BLaER1 treated with 17β-estradiol and CSF1 and Interleukin-3, amounts not matched to agents 10 nM and 100 nM (cell line): ENCODE data around the gene STOX1.

ENCODE experiments used
- H3K27ac ChIP-seq, 11 experiments: shearing (Covaris generic); formaldehyde crosslinking; 2 replicates each; pipeline ENCODE4 v1.8.1; 2022
- H3K27me3 ChIP-seq, 11 experiments: shearing (Covaris generic); formaldehyde crosslinking; 2 replicates each; pipeline ENCODE4 v1.8.1; 2022
- H3K36me3 ChIP-seq, 11 experiments: shearing (Covaris generic); formaldehyde crosslinking; 2 replicates each; pipeline ENCODE4 v1.8.1; 2022
- H3K4me1 ChIP-seq, 10 experiments: shearing (Covaris generic); formaldehyde crosslinking; 2 replicates each; pipeline ENCODE4 v1.8.1; 2022
- H3K4me2 ChIP-seq, 11 experiments: shearing (Covaris generic); formaldehyde crosslinking; 2 replicates each; pipeline ENCODE4 v1.8.1; 2022
- H3K4me3 ChIP-seq, 10 experiments: shearing (Covaris generic); formaldehyde crosslinking; 2 replicates each; pipeline ENCODE4 v1.8.1; 2022
- H3K9ac ChIP-seq, 11 experiments: shearing (Covaris generic); formaldehyde crosslinking; 2 replicates each; pipeline ENCODE4 v1.8.1; 2022
- H3K9me3 ChIP-seq, 11 experiments: shearing (Covaris generic); formaldehyde crosslinking; replicated peaks in 1 of 11; 2 replicates each; pipeline ENCODE4 v1.8.1; 2022
- H4K20me1 ChIP-seq, 11 experiments: shearing (Covaris generic); formaldehyde crosslinking; 2 replicates each; pipeline ENCODE4 v1.8.1; 2022
- Cebpa-rat ChIP-seq, 11 experiments: shearing (Covaris generic); IDR thresholded peaks; 2 replicates each; pipeline ENCODE4 v1.8.1; 2022

Gene STOX1

DNA sequence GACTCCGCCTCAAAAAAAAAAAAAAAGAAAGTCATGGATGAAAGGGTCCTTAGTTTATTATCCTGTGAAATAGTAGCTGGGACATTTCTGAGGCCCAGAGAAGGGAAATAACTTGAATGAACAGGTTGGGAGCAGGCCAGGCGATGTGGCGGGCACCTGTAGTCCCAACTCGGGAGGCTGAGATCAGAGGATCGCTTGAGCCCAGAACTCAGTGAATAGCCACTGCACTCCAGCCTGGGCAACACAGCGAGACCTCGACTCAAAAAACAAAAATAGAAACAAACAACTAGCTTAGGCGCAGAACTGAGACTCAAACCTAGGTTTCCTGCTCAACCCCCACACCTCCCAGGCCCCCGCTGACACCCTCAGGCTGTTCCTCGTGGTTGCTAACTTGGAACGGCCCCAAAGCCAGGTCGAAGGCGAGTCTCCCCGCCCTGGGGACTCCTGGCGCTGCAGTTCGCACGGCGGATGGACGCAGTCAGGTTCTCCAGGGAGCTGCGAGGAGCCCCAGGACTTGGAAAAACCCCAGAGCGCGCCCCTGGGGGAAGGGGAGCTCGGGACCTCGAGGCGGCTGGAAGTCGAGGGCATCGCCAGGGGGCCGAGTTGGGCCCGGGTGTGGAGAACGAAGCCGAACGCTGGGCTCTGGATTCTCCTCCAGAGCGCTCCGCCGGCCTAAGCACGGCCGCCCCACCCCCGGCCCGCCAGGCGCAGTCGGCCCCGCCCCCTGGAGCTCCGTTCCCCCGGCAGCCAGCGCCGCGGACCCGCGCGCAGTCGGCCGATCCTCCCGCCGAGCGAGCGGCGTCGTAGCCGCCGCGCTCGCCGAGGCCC, at the start of gene STOX1:
STOX1 (plus strand) TSS at position 768 of the 828 bp plus-strand sequence. CDS start 93 bp downstream, outside the sequence.
- Histone ChIP-seq H3K27me3 (peaks cover 0 to 12% (median 0%) of the 10 kb centered on the region in 11 experiments; a peak in 6 of 22 replicates), H4K20me1 (peaks cover 0 to 10% (median 0%) of the 10 kb centered on the region in 11 experiments; a peak in 2 of 22 replicates), H3K9ac (peak within 1 kb of the TSS; percentile 63 to 83 (median 74)), H3K4me3 (peak within 1 kb of the TSS; percentile 59 to 74 (median 68)), H3K36me3 (no peaks in the 10 kb centered on the region), H3K27ac (peak within 1 kb of the TSS in 8 of 11 experiments; percentile 47 to 70 (median 60); a peak in 15 of 22 replicates), H3K4me2 (peak within 1 kb of the TSS; percentile 91 to 99 (median 98)), H3K4me1 (peaks cover 4 to 26% (median 14%) of the 10 kb centered on the region in 10 experiments; a peak in 18 of 20 replicates), H3K9me3 (no peaks in the 10 kb centered on the region; a peak in 1 of 22 replicates)
- TF ChIP-seq Cebpa-rat (IDR thresholded peaks at IDR 0.05): no peak

GRCh38 chr10:68781613-68782574, 45.4 kb upstream of the STOX1 start:
- no peaks in the 10 kb centered on the region for H3K27me3 ChIP-seq
- H3K4me2 ChIP-seq: no peak overlapping the region
- peaks cover 0 to 45% (median 22%) of the 10 kb centered on the region in 11 experiments; a peak in 13 of 22 replicates for H4K20me1 ChIP-seq
- H3K36me3 ChIP-seq: peaks cover 96 to 100% (median 99%) of the 10 kb centered on the region in 11 experiments
- no peaks in the 10 kb centered on the region for H3K9me3 ChIP-seq
- no peak overlapping the region for H3K4me3 ChIP-seq
- H3K4me1 ChIP-seq: no peaks in the 10 kb centered on the region; a peak in 1 of 20 replicates
- no peak overlapping the region for H3K27ac ChIP-seq
- H3K9ac ChIP-seq: no peak overlapping the region
- TF ChIP-seq Cebpa-rat (IDR thresholded peaks at IDR 0.05): no peak

DNA sequence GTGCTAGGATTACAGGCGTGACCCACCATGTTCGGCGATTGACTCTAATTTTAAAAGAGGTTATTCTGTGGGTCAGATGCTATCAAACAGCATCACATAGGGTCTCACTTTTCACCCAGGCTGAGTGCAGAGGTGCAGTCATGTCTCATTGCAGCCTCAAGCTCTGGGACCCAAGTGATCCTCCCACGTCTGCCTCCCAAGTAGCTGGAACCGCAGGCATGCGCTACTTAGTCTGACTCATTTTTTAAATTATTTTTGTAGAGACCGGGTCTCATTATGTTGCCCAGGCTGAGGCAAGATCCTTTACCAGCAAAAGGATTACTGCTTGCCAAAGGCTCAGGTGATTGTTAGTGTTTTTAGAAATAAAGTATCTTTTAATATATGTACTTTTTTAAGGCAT, 42.9 kb upstream of the STOX1 start:
- Histone ChIP-seq H3K4me3 (no peak overlapping the region), H3K27ac (no peak overlapping the region), H3K4me2 (no peak overlapping the region), H3K4me1 (no peaks in the 10 kb centered on the region; a peak in 1 of 20 replicates), H3K9ac (no peak overlapping the region), H3K36me3 (peaks cover 97 to 100% (median 99%) of the 10 kb centered on the region in 11 experiments), H3K9me3 (no peaks in the 10 kb centered on the region), H4K20me1 (peaks cover 0 to 23% (median 5%) of the 10 kb centered on the region in 11 experiments; a peak in 11 of 22 replicates), H3K27me3 (no peaks in the 10 kb centered on the region)
- no peak for TF ChIP-seq Cebpa-rat (IDR thresholded peaks at IDR 0.05)

DNA sequence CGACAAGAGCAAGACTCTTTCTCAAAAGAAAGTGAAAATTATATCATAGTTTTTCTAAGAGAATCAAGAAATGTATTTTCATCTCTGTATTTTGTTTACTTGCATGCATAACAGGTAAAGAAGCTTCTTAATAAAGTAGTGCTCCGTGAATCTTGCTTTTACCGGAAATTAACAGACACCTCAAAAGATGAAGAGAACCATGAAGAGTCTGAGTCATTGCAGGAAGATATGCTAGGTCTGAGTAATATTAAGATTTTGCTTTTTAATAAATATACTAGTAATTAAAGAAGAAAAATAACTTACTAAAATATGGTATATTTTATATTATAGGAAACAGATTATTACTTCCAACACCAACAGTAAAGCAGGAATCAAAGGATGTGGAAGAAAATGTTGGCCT, 39.5 kb upstream of the STOX1 start:
- Histone ChIP-seq H3K9me3 (no peaks in the 10 kb centered on the region), H3K27ac (no peak overlapping the region), H3K9ac (no peak overlapping the region), H3K27me3 (no peaks in the 10 kb centered on the region), H3K36me3 (peaks cover 94 to 100% (median 99%) of the 10 kb centered on the region in 11 experiments), H3K4me3 (no peak overlapping the region), H3K4me1 (no peaks in the 10 kb centered on the region), H3K4me2 (no peak overlapping the region), H4K20me1 (peaks cover 0 to 17% (median 0%) of the 10 kb centered on the region in 11 experiments; a peak in 4 of 22 replicates)
- no peak for TF ChIP-seq Cebpa-rat (IDR thresholded peaks at IDR 0.05)

GRCh38 chr10:68790476-68790875, 36.9 kb upstream of the STOX1 start:
- Histone ChIP-seq H3K36me3 (peaks cover 94 to 100% (median 98%) of the 10 kb centered on the region in 11 experiments), H3K9ac (no peak overlapping the region), H3K4me2 (no peak overlapping the region), H3K27ac (no peak overlapping the region), H3K9me3 (no peaks in the 10 kb centered on the region), H3K4me3 (no peak overlapping the region), H4K20me1 (peaks cover 0 to 4% (median 0%) of the 10 kb centered on the region in 11 experiments; a peak in 3 of 22 replicates), H3K27me3 (no peaks in the 10 kb centered on the region), H3K4me1 (no peaks in the 10 kb centered on the region)
- TF ChIP-seq Cebpa-rat (IDR thresholded peaks at IDR 0.05): no peak

- TF ChIP-seq Cebpa-rat (IDR thresholded peaks at IDR 0.05): no peak
- Histone ChIP-seq H3K4me1 (peaks cover 0 to 6% (median 0%) of the 10 kb centered on the region in 10 experiments; a peak in 4 of 20 replicates), H3K9me3 (no peaks in the 10 kb centered on the region), H4K20me1 (peaks cover 0 to 7% (median 0%) of the 10 kb centered on the region in 11 experiments; a peak in 3 of 22 replicates), H3K4me3 (no peak overlapping the region), H3K27ac (no peak overlapping the region), H3K4me2 (no peak overlapping the region), H3K27me3 (no peaks in the 10 kb centered on the region), H3K9ac (no peak overlapping the region), H3K36me3 (peaks cover 93 to 100% (median 98%) of the 10 kb centered on the region in 11 experiments)
Observed at GRCh38 chr10:68792115-68792514, 35.2 kb upstream of the STOX1 start.

- no peak for TF ChIP-seq Cebpa-rat (IDR thresholded peaks at IDR 0.05)
- peaks cover 0 to 6% (median 0%) of the 10 kb centered on the region in 11 experiments; a peak in 2 of 22 replicates for H4K20me1 ChIP-seq
- peaks cover 59 to 86% (median 81%) of the 10 kb centered on the region in 11 experiments for H3K36me3 ChIP-seq
- H3K4me1 ChIP-seq: peaks cover 0 to 33% (median 22%) of the 10 kb centered on the region in 10 experiments; a peak in 16 of 20 replicates
- H3K27me3 ChIP-seq: no peaks in the 10 kb centered on the region
- H3K4me3 ChIP-seq: no peak overlapping the region
- no peak overlapping the region for H3K27ac ChIP-seq
- H3K4me2 ChIP-seq: no peak overlapping the region
- no peak overlapping the region for H3K9ac ChIP-seq
- H3K9me3 ChIP-seq: peaks cover 0 to 4% (median 0%) of the 10 kb centered on the region in 11 experiments; a peak in 1 of 22 replicates
Observed at GRCh38 chr10:68795886-68796532, 31.3 kb upstream of the STOX1 start.

DNA sequence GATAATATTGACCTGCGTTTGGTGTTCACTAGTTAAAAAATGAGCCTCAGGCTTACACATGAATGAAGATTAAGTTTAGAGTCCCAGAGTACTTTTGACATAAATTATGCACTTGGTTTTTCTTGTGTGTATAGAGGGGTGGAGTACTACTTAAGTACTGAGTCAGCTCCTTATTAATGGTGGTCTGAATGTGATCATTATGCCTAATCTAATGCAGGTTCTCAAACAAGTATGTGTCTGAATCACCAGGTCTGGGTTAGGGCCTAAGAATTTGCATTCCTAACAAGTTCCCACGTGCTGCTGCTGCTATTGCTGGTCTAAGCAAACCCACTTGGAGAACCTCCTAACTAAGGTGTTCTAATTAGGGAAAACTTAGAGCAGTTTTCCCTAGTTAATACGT, 30.7 kb upstream of the STOX1 start:
- Histone ChIP-seq H3K9me3 (peaks cover 0 to 4% (median 0%) of the 10 kb centered on the region in 11 experiments; a peak in 1 of 22 replicates), H3K27ac (no peak overlapping the region)

More for the DNA sequence above, 30.7 kb upstream of the STOX1 start:
- no peak overlapping the region for H3K4me2 ChIP-seq
- no peak overlapping the region for H3K9ac ChIP-seq
- no peak for TF ChIP-seq Cebpa-rat (IDR thresholded peaks at IDR 0.05)
- peaks cover 0 to 6% (median 0%) of the 10 kb centered on the region in 11 experiments; a peak in 2 of 22 replicates for H4K20me1 ChIP-seq
- H3K36me3 ChIP-seq: peaks cover 53 to 82% (median 76%) of the 10 kb centered on the region in 11 experiments
- H3K27me3 ChIP-seq: no peaks in the 10 kb centered on the region
- H3K4me1 ChIP-seq: peaks cover 0 to 33% (median 22%) of the 10 kb centered on the region in 10 experiments; a peak in 16 of 20 replicates
- no peak overlapping the region for H3K4me3 ChIP-seq
